ENCODE data around the gene CC2D2A.

DNA sequence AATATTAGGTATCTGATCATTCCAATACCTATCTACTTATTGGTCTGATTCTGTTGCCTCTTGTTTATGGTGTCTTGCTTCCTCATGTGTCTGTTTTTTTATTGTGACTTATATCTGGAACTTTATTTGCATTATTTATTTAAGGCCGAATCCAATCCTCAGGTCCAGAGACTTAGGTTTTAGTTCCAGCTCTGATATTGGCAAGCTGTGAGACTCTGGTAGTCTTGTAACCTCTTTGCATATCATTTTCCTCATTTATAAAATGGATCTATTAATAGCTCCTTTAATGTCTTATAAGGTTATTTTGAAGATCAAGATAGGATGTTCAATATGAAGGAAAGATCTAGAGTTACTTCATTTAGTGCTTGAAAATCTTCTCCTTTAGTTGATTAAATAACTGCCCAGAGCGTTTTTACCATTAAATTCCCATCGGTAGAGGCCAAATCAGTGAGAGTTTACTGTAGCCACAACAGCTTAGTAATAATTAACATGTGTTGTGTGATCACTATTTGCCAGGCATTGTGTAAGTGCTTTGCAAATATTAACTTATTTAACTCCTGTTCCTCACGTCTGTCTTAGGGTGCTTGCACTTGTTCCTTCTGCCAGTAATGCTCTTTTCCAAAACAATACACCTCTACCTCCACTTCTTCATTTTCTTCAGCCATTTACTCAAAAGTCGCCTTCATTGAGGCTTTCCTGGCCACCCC, 82.2 kb downstream of the CC2D2A start:
- TF ChIP-seq POLR2A (IDR thresholded peaks at IDR 0.05), result no peak
- TF ChIP-seq POLR2AphosphoS5 (IDR thresholded peaks at IDR 0.05), result no peak
